WERI-Rb-1 (cell line): ENCODE results near the gene VWCE.

Source experiments
- DNase-seq: peaks from one replicate; pipeline ENCODE4 v3.0.0-alpha.2; 2020
- H3K27ac ChIP-seq: fragments of 250-450 bp; sonication (Bioruptor Pico); 2 replicates; pipeline ENCODE4 v1.5.1; 2020; ENCODE audit warnings: mild to moderate bottlenecking, moderate library complexity
- H3K27me3 ChIP-seq: fragments of 250-450 bp; sonication (Bioruptor Pico); 2 replicates; pipeline ENCODE4 v1.5.1; 2021; ENCODE audit warnings: mild to moderate bottlenecking, low read depth, moderate library complexity; ENCODE audit not compliant: insufficient read depth, severe bottlenecking
- H3K36me3 ChIP-seq: fragments of 250-450 bp; sonication (Bioruptor Pico); 2 replicates; pipeline ENCODE4 v1.5.1; 2020; ENCODE audit warnings: mild to moderate bottlenecking, moderate library complexity
- H3K4me3 ChIP-seq: 2 replicates; pipeline ENCODE4 v1.5.1; 2011; ENCODE audit warnings: low read depth, mild to moderate bottlenecking, control low read depth, low read length
- H3K9me3 ChIP-seq: fragments of 250-450 bp; sonication (Bioruptor Pico); 2 replicates; pipeline ENCODE4 v1.5.1; 2021; ENCODE audit warnings: mild to moderate bottlenecking, moderate library complexity; ENCODE audit not compliant: severe bottlenecking
- TF ChIP-seq, protein P1 (sequence below): IDR thresholded peaks from 2 replicates; pipeline ENCODE4 v1.5.1; 2011; ENCODE audit warnings: low read depth, mild to moderate bottlenecking, control low read depth, inconsistent platforms, low read length

VWCE gene

DNA sequence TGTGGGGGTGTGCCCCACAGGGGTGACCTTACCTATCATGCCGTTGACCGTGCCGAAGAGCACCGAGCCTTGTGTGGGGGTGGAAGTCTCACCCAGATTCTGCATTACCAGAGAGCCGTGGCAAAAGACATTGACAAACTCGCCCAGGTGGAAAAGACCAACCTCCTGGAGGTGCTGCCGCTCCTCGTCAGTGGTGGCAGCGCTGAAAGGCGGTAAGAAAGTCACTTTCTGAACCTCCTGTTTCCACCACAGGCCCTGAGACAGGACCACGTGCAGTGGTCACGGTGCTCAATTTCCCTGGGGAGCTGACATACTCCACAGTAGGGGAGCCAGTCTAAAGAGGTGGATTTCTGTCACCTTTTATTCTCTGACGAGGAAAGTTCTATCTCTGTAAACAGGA lies 7.4 kb upstream of the VWCE start:
- Histone ChIP-seq H3K4me3 (no peak overlapping the region), H3K9me3 (no peaks in the 10 kb centered on the region), H3K27ac (no peak overlapping the region), H3K36me3 (peaks cover 92% of the 10 kb centered on the region), H3K27me3 (no peaks in the 10 kb centered on the region)
- TF ChIP-seq, protein P1, sequence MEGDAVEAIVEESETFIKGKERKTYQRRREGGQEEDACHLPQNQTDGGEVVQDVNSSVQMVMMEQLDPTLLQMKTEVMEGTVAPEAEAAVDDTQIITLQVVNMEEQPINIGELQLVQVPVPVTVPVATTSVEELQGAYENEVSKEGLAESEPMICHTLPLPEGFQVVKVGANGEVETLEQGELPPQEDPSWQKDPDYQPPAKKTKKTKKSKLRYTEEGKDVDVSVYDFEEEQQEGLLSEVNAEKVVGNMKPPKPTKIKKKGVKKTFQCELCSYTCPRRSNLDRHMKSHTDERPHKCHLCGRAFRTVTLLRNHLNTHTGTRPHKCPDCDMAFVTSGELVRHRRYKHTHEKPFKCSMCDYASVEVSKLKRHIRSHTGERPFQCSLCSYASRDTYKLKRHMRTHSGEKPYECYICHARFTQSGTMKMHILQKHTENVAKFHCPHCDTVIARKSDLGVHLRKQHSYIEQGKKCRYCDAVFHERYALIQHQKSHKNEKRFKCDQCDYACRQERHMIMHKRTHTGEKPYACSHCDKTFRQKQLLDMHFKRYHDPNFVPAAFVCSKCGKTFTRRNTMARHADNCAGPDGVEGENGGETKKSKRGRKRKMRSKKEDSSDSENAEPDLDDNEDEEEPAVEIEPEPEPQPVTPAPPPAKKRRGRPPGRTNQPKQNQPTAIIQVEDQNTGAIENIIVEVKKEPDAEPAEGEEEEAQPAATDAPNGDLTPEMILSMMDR, result no peak
- DNase-seq, result no peak

DNA sequence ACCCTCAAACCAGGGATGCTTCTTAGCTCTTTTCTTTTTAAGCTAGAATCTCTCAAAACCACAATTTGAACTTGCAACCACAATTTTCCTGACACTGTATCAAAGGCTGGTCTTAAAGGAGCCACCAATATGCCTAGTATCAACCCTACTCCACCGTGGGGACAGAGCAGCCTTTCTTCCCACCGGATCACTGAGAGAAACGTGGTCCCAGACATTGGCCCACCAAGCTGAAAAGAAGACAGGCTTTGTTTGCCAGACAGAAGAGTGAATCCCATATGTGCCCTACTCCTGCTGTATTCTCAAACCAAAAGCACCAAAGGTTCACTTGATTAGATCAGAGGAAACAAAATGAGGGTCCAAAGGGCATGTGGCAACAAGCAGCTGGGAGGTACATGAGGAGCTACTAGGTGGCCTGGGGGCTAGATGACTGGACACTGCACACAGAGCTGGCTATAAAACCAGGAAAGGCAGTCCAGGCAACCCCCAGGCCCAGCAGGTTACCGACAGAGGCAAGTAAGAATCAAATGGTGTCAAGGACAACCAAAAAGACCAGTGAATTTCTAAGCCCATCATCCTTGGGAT lies 3.6 kb upstream of the VWCE start:
- Histone ChIP-seq H3K36me3 (peaks cover 57% of the 10 kb centered on the region), H3K27ac (no peak overlapping the region), H3K4me3 (no peak overlapping the region), H3K27me3 (no peaks in the 10 kb centered on the region), H3K9me3 (no peaks in the 10 kb centered on the region)
- no peak for DNase-seq
- TF ChIP-seq, protein P1, result no peak

DNA sequence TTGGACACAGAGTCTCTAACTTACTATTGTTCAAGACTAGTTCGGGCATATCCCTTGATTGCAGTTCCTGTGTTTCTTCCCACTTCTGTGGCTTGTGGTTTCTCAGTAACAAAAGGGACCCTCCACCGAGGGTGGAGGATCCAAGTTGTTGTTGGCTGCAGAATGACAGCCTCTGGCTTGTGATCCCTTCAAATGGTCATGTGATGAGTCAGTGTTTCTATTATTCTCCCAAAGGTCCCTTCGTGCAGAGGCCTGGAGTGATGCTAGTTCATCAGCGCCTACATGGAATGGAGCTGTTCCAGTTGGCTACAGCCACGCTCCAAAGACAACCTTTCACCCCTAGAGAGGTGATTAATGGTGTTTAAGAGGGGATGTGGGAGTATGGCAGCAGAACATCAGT lies 2.6 kb upstream of the VWCE start:
- H3K27ac ChIP-seq, result no peak overlapping the region
- TF ChIP-seq, protein P1, result no peak
- H3K27me3 ChIP-seq, result no peaks in the 10 kb centered on the region
- H3K9me3 ChIP-seq, result no peaks in the 10 kb centered on the region
- peaks cover 49% of the 10 kb centered on the region for H3K36me3 ChIP-seq
- no peak for DNase-seq
- H3K4me3 ChIP-seq, result no peak overlapping the region

DNA sequence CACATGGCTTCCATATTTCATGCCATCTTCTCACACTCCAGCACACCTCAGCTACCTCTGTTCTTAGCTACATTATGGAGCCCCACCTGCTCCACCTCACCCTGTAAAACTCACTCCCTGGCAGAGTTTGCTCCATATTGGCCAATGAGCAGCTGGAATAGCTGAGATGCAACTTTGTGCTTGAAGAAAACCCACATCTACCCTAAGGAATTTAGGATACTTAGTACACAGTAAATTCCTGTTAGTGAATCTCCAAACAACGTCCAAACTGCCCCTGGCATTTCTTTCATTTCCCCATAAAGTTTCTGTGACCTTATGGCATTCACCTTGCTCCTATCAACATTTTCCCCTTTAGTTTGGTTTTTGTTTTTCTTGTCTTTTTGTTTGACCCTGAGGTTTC lies 2.2 kb upstream of the VWCE start:
- Histone ChIP-seq H3K27me3 (no peaks in the 10 kb centered on the region), H3K36me3 (peaks cover 45% of the 10 kb centered on the region), H3K4me3 (no peak overlapping the region), H3K9me3 (no peaks in the 10 kb centered on the region), H3K27ac (no peak overlapping the region)
- TF ChIP-seq, protein P1, result no peak
- DNase-seq, result no peak

DNA sequence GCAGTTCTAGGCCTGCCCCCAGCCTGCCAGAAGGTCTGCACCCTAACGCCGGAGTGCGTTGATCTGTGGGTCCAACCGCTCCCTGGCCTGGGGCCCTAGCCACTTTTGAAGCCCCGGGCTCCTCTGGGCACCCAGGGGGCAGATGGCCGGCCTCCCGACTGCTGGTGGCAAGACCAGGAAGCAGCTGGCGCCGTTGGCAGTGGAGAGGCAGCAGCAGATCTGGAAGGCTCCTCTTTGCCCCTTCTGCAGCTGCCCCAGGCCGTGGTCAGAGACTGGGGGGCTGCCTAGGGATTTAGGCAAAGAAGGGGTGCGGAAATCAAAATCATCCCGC lies 445 bp upstream of the VWCE start:
- peak overlapping the region; percentile 77; the same call in 1 of the 2 replicates for H3K27ac ChIP-seq

More for the DNA sequence above, 445 bp upstream of the VWCE start:
- Histone ChIP-seq H3K36me3 (peaks cover 32% of the 10 kb centered on the region), H3K4me3 (peak overlapping the region; percentile 74), H3K9me3 (no peaks in the 10 kb centered on the region), H3K27me3 (no peaks in the 10 kb centered on the region)
- TF ChIP-seq, protein P1, result no peak
- DNase-seq, result no peak
